ENCODE data around the gene LKAAEAR1. TPM values are rescaled to one million over a fixed set of nuclear protein-coding genes. Genes with fewer than 3 reads are reported as not detected.

Gene LKAAEAR1
- total and polyA plus RNA-seq, 2 of the 13 experiments (the other 11 are each of a cell fraction or from before 2014, with no cell fraction given), result not detected

DNA sequence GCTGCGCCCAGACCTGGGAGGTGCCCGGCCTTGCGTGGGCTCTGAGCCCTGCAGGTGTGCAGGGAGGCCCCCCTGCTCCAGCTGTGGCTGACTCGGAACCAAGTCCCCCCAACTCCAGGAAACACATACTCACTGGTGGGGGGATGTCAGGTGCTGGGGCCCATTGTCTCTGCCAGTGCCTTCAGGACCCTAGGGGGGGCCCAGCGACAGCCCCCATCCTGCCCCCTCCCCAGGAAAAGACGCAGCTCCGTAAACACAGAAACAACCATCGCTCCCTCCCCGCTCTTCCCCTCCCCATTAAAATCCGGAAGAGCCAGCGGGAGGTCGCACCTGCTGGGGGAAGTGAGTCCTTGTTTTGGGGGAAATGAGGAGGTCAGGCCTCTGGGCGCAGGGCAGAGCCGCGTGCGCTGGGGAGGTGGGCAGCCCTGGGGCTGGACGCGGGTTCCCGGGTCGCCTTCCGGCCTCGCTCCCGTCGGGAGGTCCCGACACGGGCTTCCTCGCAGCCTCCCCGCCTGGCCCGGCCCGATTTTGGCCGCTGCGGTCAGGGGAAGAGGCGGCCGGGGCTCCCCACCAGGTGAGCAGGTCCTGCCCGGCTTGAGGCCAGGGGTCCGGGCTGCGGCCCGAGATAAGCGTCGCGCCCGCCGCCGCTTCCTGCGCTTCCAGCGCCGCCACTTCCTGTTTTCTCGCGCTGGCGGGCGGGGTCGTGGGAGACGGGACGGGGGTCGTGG lies 42.0 kb downstream of the LKAAEAR1 start (continued):
- TF ChIP-seq KLF16 (CRISPR knock-in tag; IDR thresholded peaks at IDR 0.05), result peak in 1 of 2 experiments; percentile 74; a peak in 1 of 4 replicates
- TF ChIP-seq MAF1 (CRISPR knock-in tag; IDR thresholded peaks at IDR 0.05; ENCODE audit: borderline replicate concordance), result no peak
- no peak for TF ChIP-seq ZNF652 (CRISPR knock-in tag; IDR thresholded peaks at IDR 0.05; ENCODE audit: borderline replicate concordance, low read depth)
- no peak for TF ChIP-seq RBAK (CRISPR knock-in tag; IDR thresholded peaks at IDR 0.05)
- TF ChIP-seq SMAD9 (CRISPR knock-in tag; IDR thresholded peaks at IDR 0.05), result 0 out of 2 replicates have a peak, but pooled peaks have one; percentile 45
- 0 out of 2 replicates have a peak, but pooled peaks have one; percentile 39 for TF ChIP-seq GATA4 (IDR thresholded peaks at IDR 0.05; ENCODE audit: borderline replicate concordance, low read depth)
- TF ChIP-seq ZBTB21 (CRISPR knock-in tag; IDR thresholded peaks at IDR 0.05), result no peak; the same call in 1 of the 2 replicates
- TF ChIP-seq, protein P1, sequence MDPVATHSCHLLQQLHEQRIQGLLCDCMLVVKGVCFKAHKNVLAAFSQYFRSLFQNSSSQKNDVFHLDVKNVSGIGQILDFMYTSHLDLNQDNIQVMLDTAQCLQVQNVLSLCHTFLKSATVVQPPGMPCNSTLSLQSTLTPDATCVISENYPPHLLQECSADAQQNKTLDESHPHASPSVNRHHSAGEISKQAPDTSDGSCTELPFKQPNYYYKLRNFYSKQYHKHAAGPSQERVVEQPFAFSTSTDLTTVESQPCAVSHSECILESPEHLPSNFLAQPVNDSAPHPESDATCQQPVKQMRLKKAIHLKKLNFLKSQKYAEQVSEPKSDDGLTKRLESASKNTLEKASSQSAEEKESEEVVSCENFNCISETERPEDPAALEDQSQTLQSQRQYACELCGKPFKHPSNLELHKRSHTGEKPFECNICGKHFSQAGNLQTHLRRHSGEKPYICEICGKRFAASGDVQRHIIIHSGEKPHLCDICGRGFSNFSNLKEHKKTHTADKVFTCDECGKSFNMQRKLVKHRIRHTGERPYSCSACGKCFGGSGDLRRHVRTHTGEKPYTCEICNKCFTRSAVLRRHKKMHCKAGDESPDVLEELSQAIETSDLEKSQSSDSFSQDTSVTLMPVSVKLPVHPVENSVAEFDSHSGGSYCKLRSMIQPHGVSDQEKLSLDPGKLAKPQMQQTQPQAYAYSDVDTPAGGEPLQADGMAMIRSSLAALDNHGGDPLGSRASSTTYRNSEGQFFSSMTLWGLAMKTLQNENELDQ (CRISPR knock-in tag; IDR thresholded peaks at IDR 0.05; ENCODE audit: borderline replicate concordance), result no peak
- TF ChIP-seq REXO4 (CRISPR knock-in tag; IDR thresholded peaks at IDR 0.05; ENCODE audit: borderline replicate concordance), result 0 out of 2 replicates have a peak, but pooled peaks have one; percentile 39
- TF ChIP-seq, protein P2, sequence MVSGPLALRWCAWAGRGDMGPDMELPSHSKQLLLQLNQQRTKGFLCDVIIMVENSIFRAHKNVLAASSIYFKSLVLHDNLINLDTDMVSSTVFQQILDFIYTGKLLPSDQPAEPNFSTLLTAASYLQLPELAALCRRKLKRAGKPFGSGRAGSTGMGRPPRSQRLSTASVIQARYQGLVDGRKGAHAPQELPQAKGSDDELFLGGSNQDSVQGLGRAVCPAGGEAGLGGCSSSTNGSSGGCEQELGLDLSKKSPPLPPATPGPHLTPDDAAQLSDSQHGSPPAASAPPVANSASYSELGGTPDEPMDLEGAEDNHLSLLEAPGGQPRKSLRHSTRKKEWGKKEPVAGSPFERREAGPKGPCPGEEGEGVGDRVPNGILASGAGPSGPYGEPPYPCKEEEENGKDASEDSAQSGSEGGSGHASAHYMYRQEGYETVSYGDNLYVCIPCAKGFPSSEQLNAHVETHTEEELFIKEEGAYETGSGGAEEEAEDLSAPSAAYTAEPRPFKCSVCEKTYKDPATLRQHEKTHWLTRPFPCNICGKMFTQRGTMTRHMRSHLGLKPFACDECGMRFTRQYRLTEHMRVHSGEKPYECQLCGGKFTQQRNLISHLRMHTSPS (CRISPR knock-in tag; IDR thresholded peaks at IDR 0.05; ENCODE audit: low read depth), result 0 out of 2 replicates have a peak, but pooled peaks have one; percentile 27
- no peak; the same call in 1 of the 2 replicates for TF ChIP-seq KMT2A (CRISPR knock-in tag; IDR thresholded peaks at IDR 0.05)
- TF ChIP-seq SPEN (CRISPR knock-in tag; IDR thresholded peaks at IDR 0.05; ENCODE audit: low read depth), result peak; percentile 64
- TF ChIP-seq ZSCAN31 (CRISPR knock-in tag; IDR thresholded peaks at IDR 0.05; ENCODE audit: low read depth), result peak; percentile 95
- TF ChIP-seq ZNF557 (CRISPR knock-in tag; IDR thresholded peaks at IDR 0.05), result no peak
- no peak for TF ChIP-seq TP53 (CRISPR knock-in tag; conservative IDR thresholded peaks at IDR 0.05)
- no peak for TF ChIP-seq ZKSCAN1 (IDR thresholded peaks at IDR 0.05; ENCODE audit: low read length)
- TF ChIP-seq GFI1 (CRISPR knock-in tag; IDR thresholded peaks at IDR 0.05; ENCODE audit: borderline replicate concordance), result no peak
- TF ChIP-seq HOXD1 (CRISPR knock-in tag; IDR thresholded peaks at IDR 0.05), result no peak
- TF ChIP-seq, protein P3, sequence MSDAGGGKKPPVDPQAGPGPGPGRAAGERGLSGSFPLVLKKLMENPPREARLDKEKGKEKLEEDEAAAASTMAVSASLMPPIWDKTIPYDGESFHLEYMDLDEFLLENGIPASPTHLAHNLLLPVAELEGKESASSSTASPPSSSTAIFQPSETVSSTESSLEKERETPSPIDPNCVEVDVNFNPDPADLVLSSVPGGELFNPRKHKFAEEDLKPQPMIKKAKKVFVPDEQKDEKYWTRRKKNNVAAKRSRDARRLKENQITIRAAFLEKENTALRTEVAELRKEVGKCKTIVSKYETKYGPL (CRISPR knock-in tag; IDR thresholded peaks at IDR 0.05), result no peak
- TF ChIP-seq, protein P4, sequence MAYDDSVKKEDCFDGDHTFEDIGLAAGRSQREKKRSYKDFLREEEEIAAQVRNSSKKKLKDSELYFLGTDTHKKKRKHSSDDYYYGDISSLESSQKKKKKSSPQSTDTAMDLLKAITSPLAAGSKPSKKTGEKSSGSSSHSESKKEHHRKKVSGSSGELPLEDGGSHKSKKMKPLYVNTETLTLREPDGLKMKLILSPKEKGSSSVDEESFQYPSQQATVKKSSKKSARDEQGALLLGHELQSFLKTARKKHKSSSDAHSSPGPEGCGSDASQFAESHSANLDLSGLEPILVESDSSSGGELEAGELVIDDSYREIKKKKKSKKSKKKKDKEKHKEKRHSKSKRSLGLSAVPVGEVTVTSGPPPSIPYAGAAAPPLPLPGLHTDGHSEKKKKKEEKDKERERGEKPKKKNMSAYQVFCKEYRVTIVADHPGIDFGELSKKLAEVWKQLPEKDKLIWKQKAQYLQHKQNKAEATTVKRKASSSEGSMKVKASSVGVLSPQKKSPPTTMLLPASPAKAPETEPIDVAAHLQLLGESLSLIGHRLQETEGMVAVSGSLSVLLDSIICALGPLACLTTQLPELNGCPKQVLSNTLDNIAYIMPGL (CRISPR knock-in tag; IDR thresholded peaks at IDR 0.05; ENCODE audit: borderline replicate concordance in 1 of 2, low read depth in 1 of 2), result peak; percentile 60 to 87
- TF ChIP-seq KDM6A (CRISPR knock-in tag; IDR thresholded peaks at IDR 0.05; ENCODE audit: low read depth), result no peak
- TF ChIP-seq MIXL1 (CRISPR knock-in tag; IDR thresholded peaks at IDR 0.05), result 0 out of 2 replicates have a peak, but pooled peaks have one; percentile 44

All from HepG2 (cell line).